Activated CD4-positive, alpha-beta T cell treated with anti-CD3 and anti-CD28 coated beads, Interleukin-10, Interleukin-2, amounts not matched to agents 100 ng/mL and 50 ng/mL, durations not matched to agents 16 hours and 8 hours (primary cell): Measurements from ENCODE around the gene MICU1.

Experiments used
- DNase-seq: peaks from one replicate; pipeline ENCODE4 v3.0.0-alpha.2; 2020

The MICU1 gene

DNA sequence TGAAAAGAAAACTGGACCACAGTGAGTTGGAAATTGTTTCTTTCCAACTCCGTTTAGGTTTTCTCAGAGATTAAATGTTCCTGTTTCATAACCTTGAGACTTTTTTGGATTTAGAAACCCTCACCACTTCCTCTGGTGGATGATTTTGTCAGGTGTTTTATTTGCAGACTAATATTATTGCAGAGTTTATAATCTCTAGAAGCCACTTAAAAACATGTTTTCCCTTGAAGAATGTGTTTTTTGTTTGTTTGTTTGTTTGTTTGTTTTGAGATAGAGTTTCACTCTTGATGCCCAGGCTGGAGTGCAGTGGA, 520 bp upstream of the MICU1 start:
- DNase-seq = no peak

GRCh38 chr10:72625276-72625607, 637 bp downstream of the MICU1 start:
- no peak for DNase-seq

- DNase-seq = no peak
These were observed 3.6 kb downstream of the MICU1 start for GRCh38 chr10:72622271-72622670.

- DNase-seq = no peak
These were observed 9.2 kb downstream of the MICU1 start for GRCh38 chr10:72616716-72617115.

DNA sequence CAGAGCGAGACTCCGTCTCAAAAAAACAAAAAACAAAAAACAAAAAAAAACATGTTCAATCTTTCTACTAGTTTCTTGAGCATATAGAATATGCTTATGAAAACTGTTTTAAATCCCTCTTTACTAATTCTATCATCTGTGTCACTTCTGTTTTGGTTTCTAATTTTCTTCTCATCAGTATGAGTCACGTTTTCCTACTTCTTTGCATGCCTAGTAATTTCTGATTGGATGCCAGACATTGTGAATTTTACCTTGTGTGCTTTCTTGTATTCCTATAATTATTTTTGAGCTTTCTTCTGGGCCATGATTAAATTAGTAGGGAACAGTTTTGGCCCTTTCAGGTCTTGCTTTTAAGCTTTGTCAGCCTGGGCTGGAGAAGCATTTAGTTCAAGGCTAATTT, 9.9 kb downstream of the MICU1 start:
- DNase-seq = no peak

DNA sequence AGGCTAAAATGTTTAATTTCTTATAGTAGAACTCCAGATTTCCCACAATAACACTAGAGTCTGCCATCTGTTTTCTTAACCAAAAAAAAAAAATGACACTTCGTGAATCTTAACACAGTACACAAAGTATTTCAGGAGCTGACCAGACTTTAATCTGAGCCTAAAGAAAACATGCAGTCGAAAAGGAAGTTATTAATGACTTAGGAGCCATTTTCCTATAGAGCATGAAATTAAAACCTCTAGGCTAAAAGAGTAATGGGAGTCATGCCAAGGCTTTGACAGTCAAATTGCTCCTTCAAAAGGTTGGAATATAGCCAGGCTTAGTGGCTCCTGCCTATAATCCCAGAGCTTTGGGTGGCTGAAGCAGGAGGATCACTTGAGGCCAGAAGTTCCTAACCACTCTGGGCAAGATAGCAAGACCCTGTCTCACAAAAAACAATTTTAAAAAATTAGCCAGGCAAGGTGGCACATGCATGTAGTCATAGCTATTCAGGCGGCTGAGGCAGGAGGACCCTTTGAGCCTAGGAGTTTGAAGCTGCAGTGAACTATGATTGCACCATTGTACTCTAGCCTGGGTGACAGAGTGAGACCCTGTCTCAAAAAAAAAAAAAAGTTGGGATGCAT, 13.6 kb downstream of the MICU1 start:
- DNase-seq = no peak

- DNase-seq = no peak
These were observed 14.1 kb downstream of the MICU1 start for GRCh38 chr10:72611783-72612182.

DNA sequence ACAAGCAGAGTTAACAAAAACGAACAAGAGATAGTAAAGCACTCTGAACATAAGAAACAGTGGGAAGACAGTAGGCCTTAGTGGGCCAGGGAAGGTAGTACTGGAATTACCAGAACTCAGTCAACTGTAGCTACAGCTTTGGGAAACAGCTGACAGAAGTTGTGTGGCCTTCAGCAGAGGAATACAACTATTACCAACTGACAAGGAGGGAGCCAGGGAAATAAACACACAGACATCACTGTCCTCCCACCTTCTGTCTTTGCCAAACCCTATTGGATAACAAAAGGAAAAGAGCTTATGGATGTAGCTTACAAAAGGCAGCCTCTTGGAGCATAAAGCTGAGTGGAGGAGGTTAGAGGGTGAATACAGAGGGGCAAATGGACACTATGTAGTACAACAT, 15.4 kb downstream of the MICU1 start:
- DNase-seq = no peak

GRCh38 chr10:72605122-72605521, 20.8 kb downstream of the MICU1 start:
- DNase-seq = no peak

DNA sequence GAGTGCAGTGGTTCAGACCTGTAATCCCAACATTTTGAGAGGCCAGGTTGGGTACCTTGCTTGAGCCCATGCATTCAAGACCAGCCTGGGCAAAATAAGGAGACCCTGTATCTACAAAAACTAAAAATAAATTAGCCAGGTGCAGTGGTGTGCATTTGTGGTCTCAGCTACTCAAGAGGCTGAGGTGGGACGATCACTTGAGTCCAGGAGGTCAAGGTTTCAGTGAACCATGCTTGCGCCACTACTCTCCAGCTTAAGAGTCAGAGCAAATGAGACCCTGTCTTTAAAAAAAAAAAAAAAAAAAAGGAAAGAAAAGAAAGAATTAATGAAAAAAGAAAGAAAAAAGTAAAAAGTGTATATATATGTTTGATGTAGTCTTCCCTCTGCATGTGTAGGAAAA, 24.7 kb downstream of the MICU1 start:
- no peak for DNase-seq

GRCh38 chr10:72598769-72599701, 26.8 kb downstream of the MICU1 start:
- no peak for DNase-seq

GRCh38 chr10:72597897-72598296, 28.0 kb downstream of the MICU1 start:
- peak; percentile 4 for DNase-seq

DNA sequence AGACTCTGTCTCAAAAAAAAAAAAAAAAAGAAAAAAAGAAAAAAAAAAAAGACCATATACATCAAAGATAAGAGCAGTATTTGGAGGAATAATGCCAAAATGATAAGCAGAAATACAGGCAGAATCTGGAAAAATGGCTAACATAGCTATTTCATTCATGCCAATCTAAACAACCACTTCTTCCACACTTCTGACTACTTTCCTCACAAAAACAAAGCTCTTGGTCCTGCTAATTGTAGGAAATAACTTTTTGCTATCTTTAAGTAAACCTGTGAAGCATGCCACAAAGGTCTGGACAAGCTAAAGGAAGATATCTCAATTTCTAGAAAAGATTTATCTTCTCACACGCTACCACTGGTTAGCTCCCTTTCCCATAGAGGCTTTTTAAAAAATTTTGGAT, 30.4 kb downstream of the MICU1 start:
- no peak for DNase-seq

- DNase-seq = no peak
These were observed 31.9 kb downstream of the MICU1 start for GRCh38 chr10:72593963-72594362.

- no peak for DNase-seq
These were observed 37.6 kb downstream of the MICU1 start for GRCh38 chr10:72588266-72588665.

DNA sequence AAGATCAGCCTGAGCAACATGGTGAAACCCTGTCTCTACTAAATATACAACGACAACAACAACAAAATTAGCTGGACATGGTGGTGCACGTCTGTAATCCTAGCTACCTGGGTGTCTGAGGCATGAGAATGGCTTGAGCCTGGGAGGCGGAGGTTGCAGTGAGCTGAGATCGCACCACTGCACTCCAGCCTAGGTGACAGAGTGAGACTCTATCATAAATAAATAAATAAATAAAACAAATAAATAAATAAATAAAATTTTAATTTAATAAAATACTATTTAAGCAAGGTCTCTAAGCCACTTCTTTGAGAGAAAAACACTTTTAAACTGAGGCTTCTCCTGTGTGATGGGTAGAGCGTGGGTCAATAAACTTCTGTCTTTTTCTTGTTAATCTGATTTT, 38.3 kb downstream of the MICU1 start:
- DNase-seq = no peak

DNA sequence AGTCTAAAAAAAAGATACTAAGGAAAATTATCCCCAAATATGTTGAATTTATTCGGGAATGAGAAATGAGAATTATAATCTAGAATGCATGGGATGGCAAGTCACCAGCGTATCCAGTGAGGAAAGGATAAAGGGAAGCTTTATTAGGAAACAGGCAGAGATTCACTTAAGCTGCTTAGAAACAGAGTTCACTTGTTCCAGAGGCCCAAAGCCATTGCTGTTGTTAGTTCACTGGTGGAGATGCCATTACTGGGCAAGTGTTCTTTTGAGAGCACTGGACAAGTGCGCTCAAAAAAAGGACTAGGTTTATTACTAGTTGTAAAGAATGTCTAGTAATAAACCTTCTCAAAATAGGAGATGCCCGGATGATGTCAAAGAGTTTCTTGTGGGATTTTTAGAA, 51.2 kb downstream of the MICU1 start:
- DNase-seq = no peak

GRCh38 chr10:72573079-72573478, 52.8 kb downstream of the MICU1 start:
- no peak for DNase-seq

- DNase-seq = no peak
These were observed 57.8 kb downstream of the MICU1 start for GRCh38 chr10:72567889-72568640.

- no peak for DNase-seq
These were observed 58.5 kb downstream of the MICU1 start for GRCh38 chr10:72567421-72567820.

DNA sequence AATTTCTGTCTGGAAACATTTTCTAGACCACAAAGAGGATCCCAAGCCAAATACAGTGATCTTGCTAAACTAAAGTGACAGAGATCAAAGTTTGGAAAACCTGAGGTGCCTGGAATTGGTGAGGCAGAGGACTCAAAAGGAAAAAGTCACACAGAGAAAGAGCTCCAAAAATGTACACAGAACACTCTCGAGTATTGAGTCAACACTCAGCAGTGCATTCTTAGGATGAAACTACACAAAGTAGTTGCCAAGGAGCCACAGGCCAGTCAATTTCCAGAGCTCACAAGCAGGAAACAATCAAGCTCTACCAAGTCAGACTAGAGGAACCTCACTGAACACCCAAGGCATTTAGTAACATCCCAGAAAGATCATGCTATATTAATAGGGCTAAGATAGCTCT, 61.3 kb downstream of the MICU1 start:
- DNase-seq = peak; percentile 86

DNA sequence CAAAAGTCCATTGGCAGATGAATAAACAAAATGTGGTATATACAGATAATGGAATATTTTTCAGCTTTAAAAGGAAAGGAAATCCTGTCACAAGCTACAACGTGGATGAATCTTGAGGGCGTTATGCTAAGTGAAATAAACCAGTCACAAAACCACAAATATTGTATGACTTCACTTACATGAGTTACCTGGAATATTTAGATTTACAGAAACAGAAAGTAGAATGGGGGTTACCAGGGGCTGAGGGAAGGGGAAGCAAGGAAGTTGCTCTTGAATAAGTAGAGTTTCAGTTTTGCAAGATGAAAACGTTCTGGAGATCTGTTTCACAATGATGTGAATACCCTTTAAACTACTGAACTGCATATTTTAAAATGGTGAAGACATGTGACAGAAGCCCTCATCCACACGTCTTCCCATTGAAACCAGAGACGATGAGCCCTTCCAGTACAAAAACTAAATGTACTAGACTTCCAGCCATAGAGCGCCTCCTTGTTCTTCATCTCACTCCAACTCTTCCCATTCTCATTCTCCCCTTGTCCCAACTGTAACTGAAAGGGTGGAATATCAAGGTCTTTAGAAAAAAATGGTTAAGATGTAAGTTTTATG, 62.4 kb downstream of the MICU1 start:
- peak; percentile 88 for DNase-seq

DNA sequence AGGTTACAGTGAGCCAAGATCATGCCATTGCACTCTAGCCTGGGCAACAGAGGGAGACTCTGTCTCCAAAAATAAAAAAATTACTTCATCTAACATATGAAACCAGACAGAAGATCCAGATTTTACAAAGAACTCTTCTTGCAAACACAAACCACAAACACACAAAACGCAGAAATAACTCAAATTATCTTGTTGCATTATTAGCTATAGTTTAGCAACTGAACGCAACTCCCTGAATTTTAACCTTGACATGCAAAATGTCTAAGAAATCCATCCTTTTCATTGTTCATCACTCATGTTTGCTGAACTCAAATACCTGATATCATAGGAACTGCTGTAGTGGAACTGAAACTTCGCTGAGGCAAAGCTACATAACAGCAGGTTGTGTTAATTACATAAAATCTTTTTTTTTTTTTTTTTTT, 64.1 kb downstream of the MICU1 start:
- peak; percentile 41 for DNase-seq

GRCh38 chr10:72557362-72557761, 68.5 kb downstream of the MICU1 start:
- DNase-seq = no peak
